ENCODE data around the gene JPH2.

Gene JPH2

DNA sequence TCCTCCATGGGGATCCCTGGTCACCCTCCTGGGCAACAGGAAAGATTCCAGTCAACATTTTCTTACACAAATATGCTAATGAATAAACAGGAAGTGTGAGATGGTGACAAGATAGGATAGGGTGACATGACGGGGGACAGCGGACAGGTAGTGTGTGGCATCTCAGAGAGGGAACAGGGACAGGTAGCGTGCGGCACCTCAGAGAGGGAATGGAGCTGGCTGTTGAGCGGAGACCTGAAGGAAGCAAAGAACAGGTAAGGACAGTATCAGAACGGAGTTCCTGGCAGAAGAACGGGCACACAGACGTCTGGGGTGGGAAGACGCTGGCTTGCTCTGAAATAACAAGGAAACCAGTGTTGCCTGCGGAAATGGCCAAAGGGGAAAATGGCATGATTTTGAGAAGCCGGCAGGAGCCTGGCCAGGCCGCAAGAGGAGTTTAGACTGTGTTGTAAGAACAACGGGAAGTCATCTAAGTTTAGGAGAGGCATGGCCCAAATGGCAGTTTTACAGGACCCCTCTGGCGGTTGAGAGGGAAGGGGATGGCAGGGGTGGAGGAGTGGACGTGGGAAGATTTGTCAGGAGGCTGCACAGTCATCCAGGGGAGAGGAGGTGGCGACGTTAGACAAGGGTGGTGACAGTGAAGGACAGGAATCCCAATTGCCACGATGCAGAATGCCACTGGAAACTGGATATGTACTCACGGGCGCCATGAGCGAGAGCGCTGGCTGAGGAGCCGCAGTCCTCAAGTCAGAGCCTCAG, 111.6 kb downstream of the JPH2 start:
- no peak for DNase-seq (ENCODE audit: low read depth)

DNA sequence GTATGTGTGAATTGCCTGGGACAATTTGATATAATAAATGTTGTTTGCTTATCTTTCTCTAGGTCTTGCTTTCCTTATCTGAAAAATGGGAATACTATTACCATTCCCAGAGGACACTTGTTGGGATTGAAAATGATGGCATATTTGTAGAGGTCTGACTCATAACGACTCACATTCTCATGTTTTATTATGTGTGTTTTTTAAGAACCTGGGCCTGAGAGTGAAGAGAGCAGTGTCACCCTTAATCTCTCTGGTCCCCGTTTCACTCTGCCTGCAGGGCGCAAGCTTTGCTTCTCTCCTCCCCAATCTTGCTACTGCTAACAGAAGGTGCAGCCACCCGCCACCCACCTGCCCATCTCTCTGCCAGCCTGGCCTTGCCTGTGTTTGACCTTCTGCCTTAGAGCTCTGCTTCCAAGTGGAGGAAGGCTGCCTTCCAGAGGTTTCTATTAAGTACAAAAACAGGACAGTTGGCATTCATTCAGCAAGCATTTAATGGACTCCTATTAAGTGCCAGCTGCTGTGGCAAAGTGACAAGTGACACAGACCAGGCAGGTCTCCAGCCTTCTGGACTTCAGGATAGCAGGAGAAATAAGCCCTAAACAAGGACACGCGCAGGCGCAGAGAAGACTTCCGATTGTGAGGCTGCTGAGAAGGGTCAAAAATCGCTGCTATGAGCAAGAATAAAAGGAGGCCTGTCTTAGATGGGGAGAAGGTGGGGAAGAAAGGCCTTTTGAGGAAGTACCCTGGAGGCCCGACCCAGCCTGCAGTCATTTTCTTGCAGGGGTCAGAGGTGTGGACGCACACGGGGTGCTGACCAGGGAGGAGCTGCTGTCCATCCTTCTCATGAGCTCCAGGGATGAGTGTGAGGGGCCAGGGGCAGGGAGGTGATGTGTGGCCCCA, 112.5 kb downstream of the JPH2 start:
- DNase-seq (ENCODE audit: low read depth), result peak; percentile 49

DNA sequence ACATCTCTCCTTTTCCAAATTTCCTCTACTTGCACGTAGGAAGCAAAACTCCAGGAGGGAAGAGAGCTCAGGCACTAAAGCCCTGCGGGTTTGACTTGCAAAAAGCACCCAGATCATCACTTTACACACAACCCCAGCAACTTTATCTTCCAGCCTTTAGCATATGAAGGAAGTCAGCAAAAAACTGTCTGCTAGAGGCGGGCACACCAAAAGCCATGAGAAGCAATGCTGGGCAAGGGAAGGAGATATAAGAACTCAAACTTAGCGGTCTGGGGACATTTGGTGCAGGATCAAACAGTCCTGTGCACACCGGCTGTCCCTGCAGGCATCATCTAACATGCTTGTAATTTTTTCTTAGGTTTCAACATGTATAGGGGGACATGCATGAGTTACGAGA, 113.3 kb downstream of the JPH2 start:
- DNase-seq (ENCODE audit: low read depth), result no peak

DNA sequence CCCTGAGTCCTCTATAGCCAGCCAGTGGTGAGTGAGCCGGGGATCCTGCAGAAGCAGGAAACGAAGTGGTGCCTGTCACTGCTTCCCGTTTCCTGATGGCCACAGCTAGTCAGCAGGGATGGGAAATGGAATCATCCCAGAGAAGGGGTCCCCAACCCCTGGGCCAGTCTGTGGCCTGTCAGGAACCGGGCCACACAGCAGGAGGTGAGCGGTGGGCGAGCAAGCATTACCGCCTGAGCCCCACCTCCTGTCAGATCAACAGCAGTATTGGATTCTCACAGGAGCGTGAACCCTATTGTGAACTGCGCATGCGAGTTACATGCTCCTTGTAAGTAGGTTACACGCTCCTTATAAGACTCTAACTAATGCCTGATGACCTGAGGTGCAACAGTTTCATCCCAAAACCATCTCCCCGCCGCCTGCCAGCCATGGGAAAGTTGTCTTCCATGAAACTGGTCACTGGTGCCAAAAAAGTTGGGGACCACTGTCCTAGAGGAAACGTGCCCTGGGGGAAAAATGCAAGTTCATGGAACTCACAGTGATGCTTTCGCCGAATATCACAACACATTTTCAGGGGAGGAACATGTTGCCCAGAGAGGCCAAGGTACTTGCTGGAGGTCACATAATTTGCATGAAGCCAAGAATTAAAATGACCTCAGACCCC, 113.8 kb downstream of the JPH2 start:
- DNase-seq (ENCODE audit: low read depth), result no peak

DNA sequence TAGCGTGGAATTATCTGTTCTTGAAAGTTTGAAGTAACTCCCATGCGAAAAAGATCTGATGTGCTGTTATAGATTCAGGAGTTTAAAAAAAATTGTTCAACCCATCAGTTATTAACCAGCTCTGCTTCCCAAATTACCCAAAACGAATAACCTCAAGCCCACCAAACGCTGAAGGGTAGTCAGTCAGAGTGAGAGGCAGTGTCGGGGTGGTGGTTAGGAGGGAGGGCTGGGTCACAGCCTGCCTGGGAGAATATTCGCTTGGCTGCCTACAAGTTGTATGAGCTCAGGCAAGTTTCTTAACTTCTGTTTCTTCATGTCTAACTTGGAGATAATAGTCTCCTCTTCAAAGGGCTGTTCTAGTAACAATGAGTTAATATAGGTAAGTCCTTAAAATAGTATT, 114.6 kb downstream of the JPH2 start:
- DNase-seq (ENCODE audit: low read depth), result no peak

DNA sequence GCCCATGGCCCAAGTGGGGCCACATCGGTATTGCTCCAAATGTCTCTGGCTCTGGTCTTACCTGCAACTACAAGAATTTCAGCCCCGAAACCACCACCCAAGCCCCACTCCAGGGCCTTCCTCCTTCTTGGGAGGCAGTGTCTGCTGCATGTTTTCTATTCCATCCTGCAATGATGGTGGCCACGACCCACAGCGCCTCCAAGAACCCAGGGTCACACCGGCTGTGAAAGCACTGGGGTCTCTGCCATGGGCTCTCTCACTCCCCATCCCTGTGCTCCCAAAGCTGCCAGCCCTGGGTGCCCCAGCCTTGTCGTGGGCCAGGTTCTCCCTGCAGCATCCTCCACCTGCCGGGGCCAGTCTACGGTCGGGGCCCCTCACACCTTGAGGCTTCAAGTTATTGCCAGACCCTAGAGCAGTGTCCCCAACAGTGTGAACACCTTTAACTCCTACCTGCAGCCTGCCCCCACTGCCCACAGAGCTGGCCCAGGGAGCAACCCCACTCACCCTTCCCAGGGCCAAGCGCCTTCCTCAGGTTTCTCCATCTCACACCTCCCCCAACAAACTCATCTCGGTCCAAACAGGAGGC, 115.4 kb downstream of the JPH2 start:
- DNase-seq (ENCODE audit: low read depth), result no peak

DNA sequence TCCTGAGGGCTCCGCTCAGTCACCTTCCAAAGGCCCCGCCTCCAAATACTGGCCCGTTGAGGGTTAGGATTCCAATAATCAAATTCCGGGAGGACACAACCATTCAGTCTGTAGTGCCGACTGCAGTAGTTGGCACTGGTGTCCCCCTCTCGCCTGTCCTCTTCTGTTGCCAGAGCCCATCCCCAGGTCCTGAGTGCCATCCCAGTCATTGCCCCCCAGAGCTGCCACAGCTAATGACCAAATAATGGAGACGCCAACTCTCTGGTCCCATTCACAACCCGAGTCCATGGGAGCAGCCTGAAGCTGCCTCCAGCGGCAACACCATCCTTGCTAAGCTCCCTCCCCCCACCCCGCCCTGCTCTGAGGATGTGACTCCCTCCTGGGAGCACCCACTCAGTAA, 115.9 kb downstream of the JPH2 start:
- DNase-seq (ENCODE audit: low read depth), result no peak

DNA sequence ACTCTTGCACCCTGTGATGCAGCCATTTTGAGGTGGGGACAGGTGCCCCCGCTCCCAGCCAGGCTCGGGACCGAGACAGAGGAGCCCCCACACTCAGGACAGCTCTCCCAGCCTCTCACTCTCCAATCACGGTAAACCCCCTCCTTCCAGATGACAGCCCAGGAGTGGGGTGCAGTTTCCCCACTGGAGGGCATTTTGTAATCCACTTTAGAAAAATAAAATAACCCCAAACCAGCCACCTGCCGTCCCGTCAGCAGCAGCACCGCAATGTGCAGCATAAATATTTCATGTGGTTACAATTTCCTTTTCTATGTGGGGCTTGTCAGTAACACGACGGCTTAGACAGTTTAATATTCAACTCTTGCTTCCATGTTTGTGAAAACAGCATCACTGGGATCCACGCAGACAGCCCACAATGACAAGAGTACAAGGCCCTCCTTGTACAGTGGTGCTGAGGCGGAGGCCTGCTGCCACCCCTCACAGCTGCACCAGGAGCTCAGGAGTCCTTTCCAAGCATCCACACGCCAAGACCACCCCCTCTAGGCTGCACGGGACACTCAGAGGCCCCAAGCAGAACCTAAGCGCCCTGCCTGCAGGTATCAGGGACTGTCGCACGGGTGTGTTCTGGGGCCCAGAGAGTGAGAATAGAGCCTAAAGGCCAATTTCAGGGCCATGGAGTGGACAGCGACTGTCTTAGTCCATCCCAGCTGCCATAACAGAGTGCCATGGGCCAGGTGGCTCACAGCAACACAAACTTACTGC, 116.7 kb downstream of the JPH2 start:
- no peak for DNase-seq (ENCODE audit: low read depth)

DNA sequence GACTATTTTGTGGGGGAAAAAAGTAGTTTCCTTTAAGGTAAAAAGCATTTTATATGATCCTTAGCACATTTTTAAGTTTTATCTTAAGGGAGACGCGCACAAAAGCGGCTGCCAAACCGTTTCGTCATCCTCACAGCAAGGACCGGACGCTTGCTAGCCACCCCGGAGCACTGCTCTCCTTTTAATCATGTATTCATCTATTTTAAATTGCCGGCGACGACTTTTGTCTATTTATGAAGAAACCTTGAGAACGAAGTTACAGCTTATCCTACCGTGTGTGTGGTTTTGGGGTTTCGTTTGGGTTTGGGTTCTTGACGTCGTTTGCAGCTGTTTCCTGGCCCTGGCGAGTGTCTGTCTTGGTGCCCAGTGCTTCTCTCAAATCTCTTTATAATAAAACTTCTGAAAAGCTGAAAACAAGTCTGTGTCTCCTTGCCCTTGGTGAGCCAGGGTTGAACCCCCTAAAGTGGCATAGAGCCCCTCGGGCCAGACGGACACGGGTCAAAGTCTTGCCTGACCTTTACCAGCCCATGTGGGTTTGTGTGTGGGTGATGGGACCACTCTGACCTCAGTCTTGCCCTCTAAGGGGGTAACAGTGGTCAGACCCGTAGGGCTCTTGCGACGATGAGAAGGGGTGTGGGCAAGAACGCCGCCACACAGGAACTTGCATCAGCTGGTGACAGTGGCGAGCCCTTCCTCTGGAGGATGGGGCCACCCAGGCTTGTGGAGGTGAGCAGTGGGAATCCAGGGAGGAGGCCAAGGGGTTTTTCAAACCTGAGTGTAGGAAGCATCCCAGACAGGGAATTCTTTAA, 117.6 kb downstream of the JPH2 start:
- DNase-seq (ENCODE audit: low read depth), result no peak

DNA sequence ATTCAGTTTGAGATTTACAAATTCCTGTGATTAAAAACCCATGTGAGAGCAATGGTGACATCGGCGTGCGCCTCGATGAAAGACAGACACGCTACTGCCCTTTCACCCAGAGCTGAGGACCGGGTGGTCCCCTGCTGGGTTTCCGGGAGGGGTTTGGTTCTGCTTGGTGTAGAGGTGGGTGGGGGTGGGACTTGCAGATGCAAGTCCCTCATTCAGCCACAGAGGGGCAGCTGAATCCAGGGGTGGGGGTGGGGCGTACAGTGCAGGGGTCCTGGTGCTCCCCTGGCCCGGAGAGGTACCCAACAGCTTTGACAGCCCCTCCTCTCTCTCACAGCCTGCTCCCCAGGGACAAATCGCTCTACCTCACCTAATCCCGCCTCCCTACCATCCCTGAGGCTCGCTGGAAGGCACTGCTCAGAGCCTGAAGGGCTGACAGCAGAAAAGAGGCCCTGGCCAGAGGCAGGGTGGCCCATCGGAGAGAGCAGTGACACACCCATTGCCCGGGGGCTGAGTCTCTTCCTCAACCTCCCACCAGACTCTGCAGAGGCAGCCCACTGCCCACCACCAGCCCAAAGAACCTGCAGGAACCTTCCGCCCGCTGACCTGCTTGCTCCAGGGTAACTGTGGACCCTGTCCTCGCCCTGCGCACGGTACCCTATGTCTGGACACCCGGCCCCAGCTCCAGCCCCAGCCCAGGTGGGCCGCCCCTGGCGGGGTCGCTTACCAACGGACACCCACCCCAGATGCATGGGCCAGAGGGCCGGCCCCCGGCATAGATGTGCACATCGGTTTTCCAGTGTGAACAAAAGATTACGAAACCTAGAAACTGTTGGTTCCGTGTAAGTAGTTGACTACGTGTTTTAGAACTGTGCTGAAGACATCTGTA, 118.4 kb downstream of the JPH2 start:
- DNase-seq (ENCODE audit: low read depth), result no peak

DNA sequence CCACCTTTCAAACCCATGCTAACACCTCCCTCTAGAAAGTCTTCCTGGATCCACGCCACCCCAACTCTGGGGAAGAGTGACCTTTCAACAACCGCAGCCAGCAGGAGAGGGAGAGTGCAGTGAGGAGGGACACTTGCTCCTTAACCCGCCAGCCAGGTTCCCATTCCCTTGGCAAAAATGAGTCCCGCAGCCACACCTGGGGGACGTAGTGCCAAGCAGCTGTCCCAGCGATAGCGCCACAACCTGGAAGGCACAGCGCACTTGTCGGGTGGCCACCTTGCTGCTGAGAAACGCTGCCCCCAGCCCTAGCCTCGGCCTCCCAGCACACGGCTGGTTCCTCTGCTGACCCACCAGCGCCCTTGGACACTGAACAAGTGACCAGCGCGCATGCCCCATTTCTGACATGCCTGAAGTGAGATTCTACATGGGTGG, 119.3 kb downstream of the JPH2 start:
- no peak for DNase-seq (ENCODE audit: low read depth)

DNA sequence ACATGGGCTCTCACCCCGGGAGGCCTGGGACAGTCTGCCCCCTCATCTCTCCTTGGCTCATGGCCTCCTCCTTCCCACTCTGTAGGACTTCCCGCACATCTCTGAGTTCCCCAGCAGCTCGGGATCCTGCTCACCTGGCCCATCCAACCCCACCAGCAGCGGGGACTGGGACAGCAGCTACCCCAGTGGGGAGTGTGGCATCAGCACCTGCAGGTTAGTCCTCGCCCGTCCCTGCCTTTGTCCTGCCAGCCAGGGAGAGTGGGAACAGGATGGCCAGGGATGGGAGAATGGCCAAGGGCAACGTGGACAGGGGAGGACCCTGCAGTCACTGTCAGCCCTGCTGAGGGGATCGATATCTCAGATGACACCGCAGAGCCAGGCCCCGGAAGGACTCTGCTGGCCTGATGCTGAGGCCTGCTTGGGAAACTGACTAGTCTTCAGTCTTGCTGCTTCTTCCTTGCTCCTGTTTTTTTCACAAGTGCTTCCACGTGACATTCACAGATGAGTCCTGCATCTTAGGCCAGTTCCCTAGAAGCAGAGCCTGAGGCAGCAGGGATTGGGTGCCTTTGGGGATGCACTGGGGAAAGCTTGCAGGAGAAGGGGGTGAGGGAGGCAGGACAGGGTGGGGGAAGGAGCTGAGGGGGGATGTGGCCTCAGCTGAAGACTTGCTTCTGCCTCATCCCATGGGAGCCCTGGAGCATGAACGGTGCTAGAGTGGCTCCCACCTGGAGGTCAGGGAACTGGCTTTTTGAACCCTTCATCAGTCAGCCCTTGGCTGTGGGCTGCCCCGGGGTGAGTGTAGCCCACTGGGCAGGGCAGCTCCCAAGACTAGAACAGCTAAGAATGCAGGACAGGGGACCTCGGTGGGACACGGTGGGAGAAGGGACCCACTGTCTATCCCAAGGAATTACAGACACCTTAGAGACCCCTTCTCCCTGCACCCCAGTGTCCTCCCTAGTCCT, 120.1 kb downstream of the JPH2 start:
- no peak for DNase-seq (ENCODE audit: low read depth)

DNA sequence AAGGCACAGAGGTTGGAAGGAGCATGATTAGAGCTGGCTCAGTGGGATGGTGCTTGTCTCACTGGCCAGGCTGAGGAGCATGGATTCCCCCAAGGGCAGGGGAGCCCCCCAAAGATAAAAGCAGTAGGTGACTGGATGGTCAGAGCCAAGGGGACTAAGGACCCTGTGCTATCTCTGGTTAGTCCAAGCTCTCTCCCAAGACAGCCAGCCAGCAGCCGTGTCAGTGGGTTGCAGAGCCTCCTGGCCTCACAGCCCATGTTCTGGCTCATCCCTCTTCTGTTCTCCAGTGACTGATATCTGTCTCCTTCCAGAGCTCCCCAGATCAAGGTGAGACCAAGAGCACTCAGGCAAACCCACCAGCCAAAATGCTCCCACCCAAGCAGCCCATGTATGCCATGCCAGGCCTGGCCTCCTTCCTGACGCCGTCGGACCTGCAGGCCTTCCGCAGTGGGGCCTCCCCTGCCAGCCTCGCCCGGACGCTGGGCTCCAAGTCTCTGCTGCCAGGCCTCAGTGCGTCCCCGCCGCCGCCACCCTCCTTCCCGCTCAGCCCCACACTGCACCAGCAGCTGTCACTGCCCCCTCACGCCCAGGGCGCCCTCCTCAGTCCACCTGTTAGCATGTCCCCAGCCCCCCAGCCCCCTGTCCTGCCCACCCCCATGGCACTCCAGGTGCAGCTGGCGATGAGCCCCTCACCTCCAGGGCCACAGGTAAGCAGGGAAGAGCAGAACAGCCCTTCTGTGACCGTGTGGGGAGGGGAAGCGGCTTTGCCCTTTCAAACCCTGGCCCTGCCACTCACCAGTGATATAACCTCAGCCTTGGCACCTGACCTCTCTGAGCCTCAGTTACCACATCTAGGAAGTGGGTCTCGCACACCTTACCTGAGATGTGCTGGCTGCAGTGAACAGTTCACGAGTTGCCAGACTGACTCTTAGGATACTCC, 121.3 kb downstream of the JPH2 start:
- no peak for DNase-seq (ENCODE audit: low read depth)

DNA sequence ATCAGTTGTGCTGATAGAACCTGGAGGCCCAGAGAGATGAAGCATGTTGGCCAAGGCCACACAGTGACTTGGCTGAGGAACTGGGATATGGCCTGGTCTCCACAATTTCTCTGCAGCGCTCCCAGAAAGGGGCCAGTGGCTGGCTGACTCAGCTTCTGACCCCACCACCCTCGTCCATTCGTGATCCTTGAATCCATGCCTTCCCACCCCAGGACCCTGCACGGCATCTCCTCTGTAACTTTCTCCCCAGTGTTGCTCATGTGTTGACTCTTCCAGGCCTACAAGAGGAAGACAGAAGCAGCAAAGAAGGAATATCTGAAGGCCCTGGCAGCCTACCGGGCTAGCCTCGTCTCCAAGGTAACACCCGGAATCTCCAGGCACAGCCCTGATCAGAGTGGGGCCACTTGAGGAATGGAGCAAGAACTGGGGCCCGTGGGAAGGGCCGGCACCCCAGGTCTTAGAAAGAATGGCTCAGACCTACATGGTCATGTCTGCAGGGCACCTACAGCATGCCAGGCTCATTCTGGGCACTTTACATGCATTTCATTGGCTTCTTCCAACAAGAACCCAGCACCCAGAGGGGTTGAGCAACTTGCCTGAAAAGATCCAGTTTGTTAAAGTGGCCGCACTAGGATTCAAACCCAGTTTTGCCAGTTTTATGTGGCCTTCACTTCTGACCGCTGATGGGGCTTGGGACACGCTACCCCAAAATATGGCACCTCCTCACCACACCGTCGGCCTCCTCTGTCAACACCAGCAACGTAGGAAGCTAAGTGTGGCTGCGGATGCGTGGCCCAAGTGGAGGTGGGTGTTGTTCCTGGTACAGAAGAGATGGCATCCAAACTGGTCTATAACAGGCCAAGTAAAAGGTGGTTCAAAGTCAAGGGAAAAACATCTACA, 122.2 kb downstream of the JPH2 start:
- DNase-seq (ENCODE audit: low read depth), result no peak

Measured in amniotic epithelial cell (primary cell).